ENCODE results near the gene TGM4.

DNA sequence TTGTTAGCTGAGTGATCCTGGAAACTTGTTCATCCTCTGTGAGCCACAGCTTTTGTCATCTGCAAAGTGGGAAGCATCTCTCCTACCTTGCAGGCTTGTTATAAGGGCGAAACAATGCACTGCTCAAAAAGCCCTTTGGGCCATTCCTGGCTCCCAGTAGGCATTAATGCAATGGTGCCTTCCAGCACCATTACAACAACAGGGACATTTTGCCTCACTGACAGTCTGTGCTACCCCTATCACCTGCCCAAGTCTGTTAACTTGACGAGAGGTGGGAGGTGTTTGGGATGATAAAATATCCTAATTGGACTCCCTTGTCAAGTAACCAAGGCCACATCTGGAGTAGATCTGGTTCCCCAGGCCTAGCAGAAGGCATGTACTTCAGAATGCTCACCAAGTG lies 57.4 kb downstream of the TGM4 start:
- TF ChIP-seq POLR2A (IDR thresholded peaks at IDR 0.05) (no peak), EP300 (IDR thresholded peaks at IDR 0.05) (no peak)
- TF ChIP-seq, protein P1, sequence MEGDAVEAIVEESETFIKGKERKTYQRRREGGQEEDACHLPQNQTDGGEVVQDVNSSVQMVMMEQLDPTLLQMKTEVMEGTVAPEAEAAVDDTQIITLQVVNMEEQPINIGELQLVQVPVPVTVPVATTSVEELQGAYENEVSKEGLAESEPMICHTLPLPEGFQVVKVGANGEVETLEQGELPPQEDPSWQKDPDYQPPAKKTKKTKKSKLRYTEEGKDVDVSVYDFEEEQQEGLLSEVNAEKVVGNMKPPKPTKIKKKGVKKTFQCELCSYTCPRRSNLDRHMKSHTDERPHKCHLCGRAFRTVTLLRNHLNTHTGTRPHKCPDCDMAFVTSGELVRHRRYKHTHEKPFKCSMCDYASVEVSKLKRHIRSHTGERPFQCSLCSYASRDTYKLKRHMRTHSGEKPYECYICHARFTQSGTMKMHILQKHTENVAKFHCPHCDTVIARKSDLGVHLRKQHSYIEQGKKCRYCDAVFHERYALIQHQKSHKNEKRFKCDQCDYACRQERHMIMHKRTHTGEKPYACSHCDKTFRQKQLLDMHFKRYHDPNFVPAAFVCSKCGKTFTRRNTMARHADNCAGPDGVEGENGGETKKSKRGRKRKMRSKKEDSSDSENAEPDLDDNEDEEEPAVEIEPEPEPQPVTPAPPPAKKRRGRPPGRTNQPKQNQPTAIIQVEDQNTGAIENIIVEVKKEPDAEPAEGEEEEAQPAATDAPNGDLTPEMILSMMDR (IDR thresholded peaks at IDR 0.05): no peak

Data from ovary (tissue), 3 donors.